ENCODE results near the gene PCDHA9.
"Not testable (repeated sequence)": the region's sequence is repeated elsewhere in the genome, so short reads cannot be mapped to it uniquely, and the experiment has no call there.

The PCDHA9 gene

GRCh38 chr5:140876541-140877261 lies 28.5 kb downstream of the PCDHA9 start:
- DNase-seq (ENCODE audit: low read depth): not testable (repeated sequence)

- no peak for DNase-seq (ENCODE audit: low read depth)
Observed at GRCh38 chr5:140877262-140877581, 29.0 kb downstream of the PCDHA9 start.

- no peak for DNase-seq (ENCODE audit: low read depth)
Observed at GRCh38 chr5:140881889-140882590, 33.9 kb downstream of the PCDHA9 start, which contains the start of gene PCDHA13. PCDHA13 (plus strand) TSS chr5:140882124; CDS start chr5:140882269, 145 bp downstream.

- DNase-seq (ENCODE audit: low read depth): no peak
Observed at GRCh38 chr5:140882591-140882899, 34.4 kb downstream of the PCDHA9 start.

GRCh38 chr5:140883373-140883772 lies 35.2 kb downstream of the PCDHA9 start:
- no peak for DNase-seq (ENCODE audit: low read depth)

- no peak for DNase-seq (ENCODE audit: low read depth)
Observed at GRCh38 chr5:140883927-140884697, 35.9 kb downstream of the PCDHA9 start.
